GM18505 (cell line): ENCODE data around the gene RASSF4.
"Not testable (repeated sequence)": the region's sequence is repeated elsewhere in the genome, so short reads cannot be mapped to it uniquely, and the experiment has no call there.

Experiments
- ATAC-seq: cut with Tn5 transposase; IDR thresholded peaks from one replicate; pipeline ENCODE4 v1.9.1; 2021; ENCODE audit not compliant: unreplicated experiment
- POLR2A ChIP-seq: IDR thresholded peaks from 4 replicates; pipeline ENCODE4 v1.6.1; 2011; ENCODE audit warnings: borderline replicate concordance; ENCODE audit not compliant: insufficient read depth, insufficient read length; ENCODE audit errors: extremely low read depth

The RASSF4 gene

GRCh38 chr10:45000752-45001380 lies 41.3 kb downstream of the RASSF4 start, which contains the start of gene ZNF22:
Gene ZNF22 (plus strand): TSS chr10:45000923. CDS start chr10:45003369, 2,446 bp downstream.
- ATAC-seq = peak; percentile 80
- TF ChIP-seq POLR2A = peak; percentile 81

- peak; percentile 76 for ATAC-seq
Observed at GRCh38 chr10:45001381-45002148, 42.0 kb downstream of the RASSF4 start.

GRCh38 chr10:45003432-45004000 lies 43.9 kb downstream of the RASSF4 start:
- no peak for TF ChIP-seq POLR2A
- ATAC-seq = no peak

More at GRCh38 chr10:45001381-45002148, 42.0 kb downstream of the RASSF4 start:
- TF ChIP-seq POLR2A = no peak

GRCh38 chr10:45004661-45005060 lies 45.1 kb downstream of the RASSF4 start:
- TF ChIP-seq POLR2A = no peak
- ATAC-seq = no peak

- ATAC-seq = no peak
Observed at GRCh38 chr10:45005284-45005683, 45.7 kb downstream of the RASSF4 start.

GRCh38 chr10:45006276-45007030 lies 46.9 kb downstream of the RASSF4 start:
- no peak for TF ChIP-seq POLR2A
- no peak for ATAC-seq

More at GRCh38 chr10:45005284-45005683, 45.7 kb downstream of the RASSF4 start:
- no peak for TF ChIP-seq POLR2A

GRCh38 chr10:45008524-45009161 lies 49.0 kb downstream of the RASSF4 start:
- no peak for TF ChIP-seq POLR2A
- peak; percentile 61 for ATAC-seq

- not testable (repeated sequence) for ATAC-seq
Observed at GRCh38 chr10:45014557-45014956, 55.0 kb downstream of the RASSF4 start.

GRCh38 chr10:45015590-45015989 lies 56.0 kb downstream of the RASSF4 start:
- no peak for ATAC-seq
- no peak for TF ChIP-seq POLR2A

- ATAC-seq = no peak
- no peak for TF ChIP-seq POLR2A
Observed at GRCh38 chr10:45023426-45023825, 63.8 kb downstream of the RASSF4 start.

- no peak for TF ChIP-seq POLR2A
- ATAC-seq = no peak
Observed at GRCh38 chr10:45034301-45034700, 74.7 kb downstream of the RASSF4 start.

GRCh38 chr10:45035673-45036072 lies 76.1 kb downstream of the RASSF4 start:
- no peak for TF ChIP-seq POLR2A
- ATAC-seq = no peak
